Measurements from ENCODE around the gene NCOA6.
"Not testable (repeated sequence)": the region's sequence is repeated elsewhere in the genome, so short reads cannot be mapped to it uniquely, and the experiment has no call there.

NCOA6 gene

DNA sequence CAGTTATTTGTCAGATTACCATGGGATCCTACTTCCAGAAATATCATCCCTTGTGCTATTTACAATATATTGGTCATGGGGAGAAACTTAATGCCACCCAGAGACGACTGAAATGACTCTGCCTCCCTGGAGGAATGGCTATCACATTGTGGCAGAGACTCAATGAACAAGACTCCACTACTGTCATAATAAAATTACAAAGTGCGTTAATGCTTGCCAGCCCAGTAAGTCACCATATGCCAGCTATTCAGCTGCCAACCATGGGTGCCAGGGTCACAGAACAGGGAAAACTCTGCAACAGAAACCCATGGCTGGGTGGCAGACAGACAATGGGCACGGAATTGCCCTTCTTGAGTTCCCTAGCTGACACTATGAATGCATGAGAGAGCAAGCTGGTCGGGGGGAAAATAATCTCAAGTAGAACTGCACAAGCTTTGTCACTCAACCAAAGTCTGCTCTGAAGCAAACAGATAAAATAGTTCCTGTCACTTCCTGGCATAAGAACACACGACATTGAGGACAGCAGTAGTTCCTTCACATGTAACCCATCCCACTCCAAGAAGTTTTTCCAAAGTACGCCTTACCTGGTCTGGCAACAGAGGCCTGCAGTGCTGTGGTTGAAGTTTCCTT is 89.2 kb downstream of the NCOA6 start:
- Histone ChIP-seq H3K4me1 (peaks cover 0 to 19% (median 6%) of the 10 kb centered on the region in 4 donors), H3K27ac (no peak overlapping the region), H3K36me3 (peaks cover 19 to 74% (median 49%) of the 10 kb centered on the region in 3 donors), H3K27me3 (no peaks in the 10 kb centered on the region), H3K9me3 (no peaks in the 10 kb centered on the region), H3K4me3 (no peak overlapping the region)
- DNase-seq: no peak
- intact Hi-C loops (cut with DNase I; ENCODE audit: low total_unique reads): no loop called here
- TF ChIP-seq, protein P1, sequence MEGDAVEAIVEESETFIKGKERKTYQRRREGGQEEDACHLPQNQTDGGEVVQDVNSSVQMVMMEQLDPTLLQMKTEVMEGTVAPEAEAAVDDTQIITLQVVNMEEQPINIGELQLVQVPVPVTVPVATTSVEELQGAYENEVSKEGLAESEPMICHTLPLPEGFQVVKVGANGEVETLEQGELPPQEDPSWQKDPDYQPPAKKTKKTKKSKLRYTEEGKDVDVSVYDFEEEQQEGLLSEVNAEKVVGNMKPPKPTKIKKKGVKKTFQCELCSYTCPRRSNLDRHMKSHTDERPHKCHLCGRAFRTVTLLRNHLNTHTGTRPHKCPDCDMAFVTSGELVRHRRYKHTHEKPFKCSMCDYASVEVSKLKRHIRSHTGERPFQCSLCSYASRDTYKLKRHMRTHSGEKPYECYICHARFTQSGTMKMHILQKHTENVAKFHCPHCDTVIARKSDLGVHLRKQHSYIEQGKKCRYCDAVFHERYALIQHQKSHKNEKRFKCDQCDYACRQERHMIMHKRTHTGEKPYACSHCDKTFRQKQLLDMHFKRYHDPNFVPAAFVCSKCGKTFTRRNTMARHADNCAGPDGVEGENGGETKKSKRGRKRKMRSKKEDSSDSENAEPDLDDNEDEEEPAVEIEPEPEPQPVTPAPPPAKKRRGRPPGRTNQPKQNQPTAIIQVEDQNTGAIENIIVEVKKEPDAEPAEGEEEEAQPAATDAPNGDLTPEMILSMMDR (IDR thresholded peaks at IDR 0.05): no peak

DNA sequence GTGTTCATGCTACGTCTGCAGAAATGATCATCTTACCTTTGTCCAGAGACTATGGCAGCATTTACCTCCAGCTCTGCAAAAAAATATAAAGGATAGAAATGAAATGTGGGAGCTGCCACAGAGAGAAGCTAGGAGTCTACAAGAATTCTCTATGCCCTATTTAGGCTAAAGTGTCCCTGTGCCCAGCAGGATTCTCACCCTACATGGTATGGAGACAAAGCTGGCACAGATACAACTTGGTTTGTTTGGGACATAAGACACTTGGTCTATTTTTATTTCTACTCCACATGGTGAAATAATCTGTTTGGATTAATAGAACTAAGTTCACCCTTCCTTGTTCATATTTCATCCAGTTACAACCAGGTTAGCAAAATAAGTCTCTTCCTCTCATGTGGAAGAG is 92.9 kb downstream of the NCOA6 start:
- no peak for DNase-seq
- intact Hi-C loops (cut with DNase I; ENCODE audit: low total_unique reads): no loop called here
- H3K27me3 ChIP-seq: no peaks in the 10 kb centered on the region
- H3K9me3 ChIP-seq: no peaks in the 10 kb centered on the region
- H3K36me3 ChIP-seq: peaks cover 19 to 67% (median 43%) of the 10 kb centered on the region in 3 donors
- TF ChIP-seq, protein P1 (IDR thresholded peaks at IDR 0.05): no peak
- peaks cover 0 to 19% (median 6%) of the 10 kb centered on the region in 4 donors for H3K4me1 ChIP-seq
- H3K27ac ChIP-seq: peak overlapping the region in 1 of 2 donors; percentile 42
- peak overlapping the region in 1 of 2 donors; percentile 8 for H3K4me3 ChIP-seq

DNA sequence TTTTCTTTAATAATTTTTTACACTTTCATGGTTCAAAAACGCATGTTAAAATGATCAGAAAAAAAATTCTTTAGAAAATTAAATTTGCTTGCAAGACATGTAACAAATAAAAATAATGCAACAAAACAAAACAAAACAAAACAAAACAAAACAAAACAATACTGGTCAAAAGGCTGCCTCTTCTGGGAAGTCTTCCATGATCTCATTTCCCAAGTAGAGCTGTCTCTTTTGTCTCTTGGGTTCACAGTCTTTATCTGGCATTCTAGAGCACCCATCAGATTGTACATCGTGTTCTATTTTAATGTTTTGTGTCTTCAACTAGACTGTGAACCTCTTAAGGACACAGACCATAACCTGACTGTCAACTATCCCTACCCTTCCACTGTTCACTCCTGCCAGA is 96.0 kb downstream of the NCOA6 start:
- DNase-seq: no peak
- peaks cover 37 to 77% (median 60%) of the 10 kb centered on the region in 3 donors for H3K36me3 ChIP-seq
- intact Hi-C loops (cut with DNase I; ENCODE audit: low total_unique reads): no loop called here
- no peak overlapping the region for H3K27ac ChIP-seq
- H3K27me3 ChIP-seq: no peaks in the 10 kb centered on the region
- peaks cover 0 to 19% (median 6%) of the 10 kb centered on the region in 4 donors for H3K4me1 ChIP-seq
- no peak overlapping the region for H3K4me3 ChIP-seq
- H3K9me3 ChIP-seq: no peaks in the 10 kb centered on the region
- TF ChIP-seq, protein P1 (IDR thresholded peaks at IDR 0.05): no peak

DNA sequence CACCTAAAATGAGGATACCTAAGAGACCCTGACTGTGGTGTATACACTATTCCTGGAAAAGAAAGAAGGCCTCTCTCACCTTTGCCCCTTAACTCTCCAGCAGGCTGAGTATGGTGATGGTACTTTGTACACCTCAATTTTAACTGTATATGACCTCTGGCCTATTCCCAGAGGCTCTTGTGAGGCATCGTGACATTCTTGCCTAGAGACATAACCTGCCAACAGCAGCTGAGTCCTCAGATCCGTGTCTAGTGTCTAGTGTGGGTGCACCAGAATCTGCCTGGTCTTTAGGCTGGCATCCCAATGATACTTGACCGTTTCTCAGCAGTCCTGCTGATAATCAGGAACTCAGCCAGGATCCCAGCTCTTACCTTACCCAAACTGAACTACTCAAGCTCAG is 101.3 kb downstream of the NCOA6 start:
- TF ChIP-seq, protein P1 (IDR thresholded peaks at IDR 0.05): no peak
- Histone ChIP-seq H3K9me3 (no peaks in the 10 kb centered on the region), H3K4me3 (no peak overlapping the region), H3K27ac (no peak overlapping the region), H3K4me1 (no peaks in the 10 kb centered on the region), H3K36me3 (peaks cover 38 to 57% (median 48%) of the 10 kb centered on the region in 3 donors), H3K27me3 (no peaks in the 10 kb centered on the region)
- DNase-seq: no peak
- intact Hi-C loops (cut with DNase I; ENCODE audit: low total_unique reads): no loop called here

DNA sequence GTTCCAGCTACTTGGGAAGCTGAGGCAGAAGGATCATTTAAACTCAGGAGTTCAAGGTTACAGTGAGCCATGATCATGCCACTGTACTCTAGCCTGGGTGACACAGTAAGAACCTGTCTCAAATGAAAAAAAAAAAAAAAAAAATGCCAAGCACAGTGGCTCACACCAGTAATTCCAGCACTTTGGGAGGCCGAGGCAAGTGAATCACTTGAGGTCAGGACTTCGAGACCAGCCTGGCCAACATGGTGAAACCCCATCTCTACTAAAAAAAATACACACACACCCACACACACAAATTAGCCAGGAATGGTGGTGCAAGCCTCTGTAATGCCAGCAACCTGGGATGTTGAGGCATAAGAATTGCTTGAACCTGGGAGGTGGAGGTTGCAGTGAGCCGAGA is 102.9 kb downstream of the NCOA6 start:
- H3K36me3 ChIP-seq: peaks cover 38 to 69% (median 41%) of the 10 kb centered on the region in 3 donors
- H3K27ac ChIP-seq; H3K4me1 ChIP-seq; H3K27me3 ChIP-seq; DNase-seq; H3K4me3 ChIP-seq; intact Hi-C loops (cut with DNase I; ENCODE audit: low total_unique reads); H3K9me3 ChIP-seq: not testable (repeated sequence)

DNA sequence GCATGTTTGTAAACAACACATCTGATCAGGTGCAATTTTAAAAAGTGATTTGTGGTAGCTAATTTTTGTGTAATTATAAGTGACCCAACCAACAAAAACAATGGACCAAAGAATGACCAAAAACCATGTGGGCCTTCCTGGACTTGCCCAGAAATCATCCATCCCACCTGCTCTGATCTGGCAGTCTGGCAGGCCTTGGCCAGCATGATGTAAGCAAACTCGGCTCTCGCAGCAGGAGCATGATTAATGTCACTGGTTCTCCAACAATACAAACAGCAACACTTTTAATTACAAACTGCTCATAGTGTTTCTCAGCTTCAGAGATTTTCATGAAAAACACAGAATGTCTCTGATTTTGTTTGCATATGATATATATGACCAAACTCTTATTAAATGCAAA is 105.2 kb downstream of the NCOA6 start:
- Histone ChIP-seq H3K27me3 (no peaks in the 10 kb centered on the region), H3K4me3 (no peak overlapping the region), H3K27ac (no peak overlapping the region), H3K4me1 (no peaks in the 10 kb centered on the region), H3K9me3 (no peaks in the 10 kb centered on the region), H3K36me3 (peaks cover 25 to 60% (median 41%) of the 10 kb centered on the region in 3 donors)
- intact Hi-C loops (cut with DNase I; ENCODE audit: low total_unique reads): no loop called here
- DNase-seq: no peak
- TF ChIP-seq, protein P1 (IDR thresholded peaks at IDR 0.05): no peak

DNA sequence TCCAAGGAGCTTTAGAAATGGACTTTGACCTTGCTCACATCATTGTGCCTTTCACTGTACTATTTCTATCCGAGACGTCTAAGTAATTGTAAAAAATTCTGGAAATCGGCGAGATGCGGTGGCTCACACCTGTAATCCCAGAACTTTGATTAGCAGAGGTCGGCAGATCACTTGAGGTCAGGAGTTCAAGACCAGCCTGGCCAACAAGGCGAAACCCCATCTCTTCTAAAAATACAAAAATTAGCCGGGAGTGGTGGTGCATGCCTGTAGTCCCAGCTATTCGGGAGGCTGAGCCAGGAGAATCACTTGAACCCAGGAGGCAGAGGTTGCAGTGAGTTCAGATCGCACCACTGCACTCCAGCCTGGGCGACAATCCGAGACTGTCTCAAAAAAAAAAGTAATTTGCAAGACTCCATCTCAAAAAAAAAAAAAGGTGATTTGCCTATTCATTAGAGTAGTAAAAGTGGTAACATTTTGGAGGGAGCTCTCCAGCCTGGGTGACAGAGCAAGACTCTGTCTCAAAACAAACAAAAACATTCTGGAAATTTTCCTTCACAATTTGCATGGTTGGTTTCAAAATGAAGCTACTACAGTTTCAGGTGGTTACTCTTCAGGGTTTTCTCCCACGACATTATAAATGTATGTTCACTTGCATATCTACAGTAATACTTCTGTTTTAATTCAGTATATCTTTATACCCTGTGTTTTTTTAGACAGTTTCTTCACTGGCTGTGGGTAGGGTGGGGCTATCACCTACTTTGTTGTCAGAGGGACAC is 106.0 kb downstream of the NCOA6 start:
- H3K9me3 ChIP-seq; H3K27me3 ChIP-seq; H3K27ac ChIP-seq; H3K4me1 ChIP-seq; DNase-seq; H3K4me3 ChIP-seq; intact Hi-C loops (cut with DNase I; ENCODE audit: low total_unique reads): not testable (repeated sequence)
- H3K36me3 ChIP-seq: peaks cover 18 to 60% (median 41%) of the 10 kb centered on the region in 3 donors
